ENCODE measurements around the gene POLR2H. TPM values are rescaled to one million over a fixed set of nuclear protein-coding genes. Genes with fewer than 3 reads are reported as not detected.
A peak's percentile ranks its signal among the peaks of the same experiment; 100 is the strongest.

The POLR2H gene
- total RNA-seq, 1 experiment from 2014 or later = 101 TPM

DNA sequence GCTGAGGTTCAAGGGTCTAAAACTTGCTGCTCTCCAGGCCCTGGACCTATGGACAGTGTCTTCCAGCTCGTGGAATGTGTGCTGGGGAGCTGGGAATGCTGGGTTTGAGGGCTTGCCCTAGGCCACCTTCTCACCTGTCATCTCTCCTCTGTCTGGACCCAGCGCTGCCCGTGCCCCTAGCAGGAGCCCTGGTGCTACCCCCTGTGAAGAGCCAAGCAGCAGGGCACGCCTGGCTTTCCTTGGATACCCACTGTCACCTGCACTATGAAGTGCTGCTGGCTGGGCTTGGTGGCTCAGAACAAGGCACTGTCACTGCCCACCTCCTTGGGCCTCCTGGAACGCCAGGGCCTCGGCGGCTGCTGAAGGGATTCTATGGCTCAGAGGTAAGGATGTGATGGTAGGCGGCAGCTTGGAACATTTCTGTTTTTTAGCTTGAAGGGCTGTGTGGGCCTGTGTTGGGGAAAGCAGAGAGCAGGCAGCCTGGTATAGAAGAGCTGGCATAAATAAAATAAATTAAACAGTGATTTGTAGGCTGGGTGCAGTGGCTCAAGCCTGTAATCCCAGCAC, 23.4 kb downstream of the POLR2H start:
- DNase-seq (ENCODE audit: extremely low read depth, low read depth) = no peak

DNA sequence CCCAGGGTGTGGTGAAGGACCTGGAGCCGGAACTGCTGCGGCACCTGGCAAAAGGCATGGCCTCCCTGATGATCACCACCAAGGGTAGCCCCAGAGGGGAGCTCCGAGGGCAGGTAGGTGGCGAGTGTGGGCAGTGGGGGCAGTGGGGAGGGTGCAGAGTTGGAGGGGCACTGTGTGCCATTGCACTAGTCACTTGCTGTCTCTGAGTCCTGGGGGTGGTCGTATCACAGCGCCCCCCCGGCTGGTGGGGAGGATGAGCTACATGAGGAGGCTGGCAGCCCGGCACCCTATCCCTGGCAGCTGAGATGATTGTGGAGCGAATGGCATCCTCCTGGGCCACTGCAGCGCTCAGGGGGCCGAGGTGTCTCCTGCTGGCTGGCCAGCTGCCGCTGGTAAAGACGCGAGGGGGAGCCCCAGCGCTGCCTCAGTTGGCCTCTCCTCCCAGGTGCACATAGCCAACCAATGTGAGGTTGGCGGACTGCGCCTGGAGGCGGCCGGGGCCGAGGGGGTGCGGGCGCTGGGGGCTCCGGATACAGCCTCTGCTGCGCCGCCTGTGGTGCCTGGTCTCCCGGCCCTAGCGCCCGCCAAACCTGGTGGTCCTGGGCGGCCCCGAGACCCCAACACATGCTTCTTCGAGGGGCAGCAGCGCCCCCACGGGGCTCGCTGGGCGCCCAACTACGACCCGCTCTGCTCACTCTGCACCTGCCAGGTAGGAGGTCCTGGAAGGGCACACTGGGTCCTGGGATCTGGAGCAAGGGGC, 24.7 kb downstream of the POLR2H start:
- no peak for DNase-seq (ENCODE audit: extremely low read depth, low read depth)

DNA sequence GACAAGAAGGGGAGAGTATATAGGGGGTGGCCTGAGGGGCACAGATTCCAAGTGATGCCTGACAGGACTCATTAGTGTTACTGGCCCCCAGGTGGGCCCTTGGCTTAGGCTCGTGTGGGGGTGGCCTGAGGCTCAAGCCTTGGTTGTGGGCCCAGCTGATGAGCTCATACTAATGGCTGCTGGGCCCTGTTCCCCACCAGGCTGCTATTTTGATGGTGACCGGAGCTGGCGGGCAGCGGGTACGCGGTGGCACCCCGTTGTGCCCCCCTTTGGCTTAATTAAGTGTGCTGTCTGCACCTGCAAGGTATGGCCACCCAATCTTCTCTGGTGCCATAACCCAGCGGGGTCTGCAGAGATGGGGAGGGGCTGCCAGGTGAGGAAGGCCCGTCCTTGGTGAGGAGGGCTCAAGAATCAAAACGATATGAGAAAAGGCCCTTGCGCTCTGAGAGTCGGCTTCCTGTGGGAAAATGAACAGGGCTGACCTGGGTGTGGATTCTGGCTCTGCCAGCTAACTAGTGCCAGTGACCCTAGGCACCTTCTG, 25.7 kb downstream of the POLR2H start:
- DNase-seq (ENCODE audit: extremely low read depth, low read depth) = no peak

- no peak for DNase-seq (ENCODE audit: extremely low read depth, low read depth)
These were observed 26.8 kb downstream of the POLR2H start for GRCh38 chr3:184388164-184388935.

DNA sequence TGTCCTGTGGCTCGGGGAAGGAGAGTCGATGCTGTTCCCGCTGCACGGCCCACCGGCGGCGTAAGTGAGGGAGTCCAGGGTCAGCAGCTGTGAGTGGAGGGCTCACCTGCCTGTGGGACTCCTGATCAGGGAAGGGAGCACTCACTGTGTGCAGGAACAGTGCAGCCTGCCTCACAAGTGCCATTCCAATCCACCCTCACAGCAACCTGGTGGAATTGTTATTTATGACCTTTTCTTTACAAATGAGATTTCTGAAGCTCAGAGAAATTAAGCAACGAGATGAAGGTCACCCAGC, 27.4 kb downstream of the POLR2H start:
- no peak for DNase-seq (ENCODE audit: extremely low read depth, low read depth)

GRCh38 chr3:184389384-184389783, 27.9 kb downstream of the POLR2H start:
- no peak for DNase-seq (ENCODE audit: extremely low read depth, low read depth)

- no peak for DNase-seq (ENCODE audit: extremely low read depth, low read depth)
These were observed 28.5 kb downstream of the POLR2H start for GRCh38 chr3:184389935-184390528.

GRCh38 chr3:184391266-184391665, 29.8 kb downstream of the POLR2H start:
- no peak for DNase-seq (ENCODE audit: extremely low read depth, low read depth)

- DNase-seq (ENCODE audit: extremely low read depth, low read depth) = no peak
These were observed 33.8 kb downstream of the POLR2H start for GRCh38 chr3:184395320-184395660.

DNA sequence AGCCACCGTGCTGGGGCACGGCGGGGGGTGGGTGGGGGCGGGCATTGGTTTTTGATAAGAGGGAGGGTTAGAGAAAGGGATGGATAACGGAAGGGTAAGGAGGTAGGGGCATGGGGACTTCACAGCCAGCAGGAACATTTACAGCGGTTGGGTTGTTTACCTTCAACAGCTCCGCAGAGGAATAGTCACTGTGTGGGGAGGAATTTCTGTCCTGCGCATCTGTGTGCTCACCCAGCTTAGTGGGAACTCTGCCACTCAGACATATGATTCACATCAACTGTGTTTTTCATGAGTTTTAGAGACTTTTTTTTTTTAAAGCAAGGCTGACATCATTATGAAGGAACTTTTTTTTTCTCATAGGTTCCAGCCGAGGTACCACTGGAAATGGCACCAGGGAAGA, 37.9 kb downstream of the POLR2H start:
- no peak for DNase-seq (ENCODE audit: extremely low read depth, low read depth)

GRCh38 chr3:184405075-184406030, 43.8 kb downstream of the POLR2H start:
- DNase-seq (ENCODE audit: extremely low read depth, low read depth) = no peak

GRCh38 chr3:184409331-184409926, 47.9 kb downstream of the POLR2H start:
- no peak for DNase-seq (ENCODE audit: extremely low read depth, low read depth)

DNA sequence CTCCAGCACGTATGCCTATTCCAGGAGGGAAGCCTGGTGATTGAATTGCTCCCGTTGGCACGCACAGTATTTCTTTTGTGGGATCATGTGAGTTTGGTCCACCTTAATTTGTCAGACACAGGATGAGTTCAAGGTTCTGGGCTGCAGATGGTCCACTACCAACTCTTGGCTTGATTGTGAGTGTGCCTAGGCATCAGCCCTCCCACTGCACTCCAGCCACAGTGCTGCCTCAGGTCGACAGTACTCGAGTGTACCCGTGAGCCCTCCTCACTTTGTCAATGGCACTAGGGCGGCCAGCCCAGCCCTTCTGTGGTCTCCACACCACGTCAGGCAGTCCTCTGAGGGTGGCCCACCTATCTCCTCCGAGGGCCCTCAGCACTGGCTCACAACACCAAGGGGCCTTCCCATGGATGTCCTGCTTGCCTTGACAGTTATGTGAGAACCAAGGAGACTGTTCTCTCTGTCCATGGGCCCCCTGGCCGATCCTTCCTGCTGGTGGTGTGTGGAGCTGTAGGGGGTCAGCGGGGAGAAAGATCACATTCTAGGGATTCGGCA, 48.5 kb downstream of the POLR2H start:
- no peak for DNase-seq (ENCODE audit: extremely low read depth, low read depth)

- no peak for DNase-seq (ENCODE audit: extremely low read depth, low read depth)
These were observed 53.1 kb downstream of the POLR2H start for GRCh38 chr3:184414418-184415202.

DNA sequence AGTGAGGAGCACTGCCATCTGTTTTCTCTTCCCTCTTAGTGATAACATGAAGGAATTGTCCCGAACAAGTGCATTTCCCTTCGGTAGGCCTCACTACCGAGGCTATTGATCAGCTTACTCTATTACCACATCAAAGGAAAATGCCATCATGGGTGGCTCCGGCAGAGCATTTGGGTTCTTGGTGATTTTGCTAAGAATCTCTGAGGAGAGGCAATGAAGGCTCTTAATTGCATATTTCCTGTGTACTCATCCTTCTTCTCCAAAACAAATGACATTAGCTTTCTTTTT, 53.6 kb downstream of the POLR2H start:
- no peak for DNase-seq (ENCODE audit: extremely low read depth, low read depth)

DNA sequence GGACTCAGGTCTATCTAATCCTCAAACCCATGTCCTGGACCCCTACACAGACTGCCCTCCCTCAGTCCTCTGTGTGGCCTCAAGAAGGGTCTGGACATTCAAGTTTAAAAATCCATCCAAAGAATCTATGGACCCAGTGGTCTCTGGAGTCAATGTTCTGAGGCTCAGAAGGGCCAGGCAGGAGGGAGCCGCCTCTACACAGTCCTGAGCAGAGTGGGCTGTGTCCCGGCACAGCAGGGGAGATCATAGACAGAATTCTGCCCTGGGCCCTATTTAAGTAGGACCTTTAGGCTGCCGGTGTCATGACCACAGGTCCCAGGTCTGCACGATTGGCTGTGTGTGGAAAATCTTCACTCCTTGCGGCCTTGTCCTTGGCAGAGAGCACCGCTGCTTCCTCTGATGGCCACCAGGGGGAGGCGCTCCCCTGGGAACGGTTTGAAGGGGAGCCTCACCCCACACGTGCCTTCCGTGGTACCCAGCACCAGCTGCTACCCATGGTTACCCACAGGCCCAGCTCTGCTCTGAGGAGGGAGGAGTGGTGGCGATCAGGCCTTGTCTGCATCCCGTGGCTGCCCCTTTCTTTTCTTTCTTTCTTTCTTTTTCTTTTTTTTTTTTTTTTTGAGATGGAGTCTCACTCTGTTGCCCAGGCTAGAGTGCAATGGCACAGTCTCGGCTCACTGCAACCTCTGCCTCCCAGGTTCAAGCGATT, 56.3 kb downstream of the POLR2H start:
- peak; percentile 48 for DNase-seq (ENCODE audit: extremely low read depth, low read depth)

Data from NCI-H460 (cell line).